Astrocyte of the spinal cord (primary cell): ENCODE data around the gene IDI2.

Experiments
- DNase-seq: peaks from one replicate; pipeline ENCODE4 v3.0.0; 2011; ENCODE audit warnings: low read depth, low spot score
- H3K4me3 ChIP-seq: 2 replicates; pipeline ENCODE4 v1.5.1; 2011; ENCODE audit warnings: low read depth, mild to moderate bottlenecking, low read length, moderate library complexity
- CTCF ChIP-seq: IDR thresholded peaks from 2 replicates; pipeline ENCODE4 v1.5.1; 2012; ENCODE audit warnings: low read depth, mild to moderate bottlenecking, low read length, inconsistent platforms
- in situ Hi-C: cut with HindIII; loops from 2 replicates; pipeline ENCODE4 v1.10.0; 2017; ENCODE audit warnings: low sequenced_read_pairs

IDI2 gene

GRCh38 chr10:969473-970150 is 56.0 kb downstream of the IDI2 start:
- no peak for DNase-seq
- no peak for TF ChIP-seq CTCF
- H3K4me3 ChIP-seq, result no peak overlapping the region
- in situ Hi-C loops, result no loop called here
